K562 (cell line): ENCODE results near the gene CC2D1A. TPM values are rescaled to one million over a fixed set of nuclear protein-coding genes. Genes with fewer than 3 reads are reported as not detected.

Experiments
- ATAC-seq: fragments of 200-7000 bp; cut with Tn5 transposase; 3 replicates; pipeline ENCODE4 v1.9.1; 2020; ENCODE audit warnings: moderate library complexity
- BruUV-seq: library from RNA; stranded (reverse); fragments of 400-500 nt; replicated peaks from 2 replicates; lab custom pipeline; 2021; lab: Mats Ljungman, UMichigan
- CTCF ChIA-PET: fragments of 300-600 bp; formaldehyde crosslinking; extraction: SDS; loops from one replicate; lab custom pipeline; 2021; ENCODE audit warnings: low intra/inter-chr PET ratio; lab: Yijun Ruan, JAX
- POLR2A ChIA-PET: fragments of 300-600, 350-650 bp; sonication (Branson Sonifier 250); formaldehyde crosslinking; extraction: SDS; loops from one replicate; lab custom pipeline; 2021; ENCODE audit warnings: antibody characterized with exemption, inconsistent platforms; lab: Yijun Ruan, JAX
- DNase-seq, 4 experiments: peaks; one replicate each; pipeline versions ENCODE4 v3.0.0 to v3.0.0-alpha.2; 2011 to 2018; ENCODE audit warnings: low spot score in 3 of 4, mixed read lengths in 3 of 4; ENCODE audit errors: extremely low read depth in 1 of 4
- FAIRE-seq: peaks from 2 replicates; lab custom pipeline; 2011; peaks lifted over from hg19 to GRCh38; lab: Jason Lieb, UNC
- H2AFZ ChIP-seq: 2 replicates; pipeline ENCODE4 v1.6.0; 2011; ENCODE audit warnings: low read depth, low read length, control low read depth, inconsistent platforms
- H3K27ac ChIP-seq: fragments of 200-600 bp; 3 replicates; pipeline ENCODE4 v1.8.0; 2011; ENCODE audit warnings: low read depth, mild to moderate bottlenecking, control low read depth, inconsistent platforms, low read length, moderate library complexity, mixed read lengths; ENCODE audit errors: extremely low read depth
- H3K27me3 ChIP-seq, 2 experiments: fragments of 300-600 bp in 1 of 2; 2 replicates in 1 of 2; 3 replicates in 1 of 2; pipeline versions ENCODE4 v1.6.0 to v1.8.0; 2011; ENCODE audit warnings: inconsistent platforms in 2 of 2, low read length in 2 of 2, mild to moderate bottlenecking in 1 of 2, mixed read lengths in 1 of 2, moderate library complexity in 1 of 2; ENCODE audit not compliant: control insufficient read depth in 2 of 2, insufficient read depth in 2 of 2
- H3K36me3 ChIP-seq: fragments of 300-600 bp; 3 replicates; pipeline ENCODE4 v1.8.0; 2011; ENCODE audit warnings: mild to moderate bottlenecking, low read length, inconsistent platforms; ENCODE audit not compliant: control insufficient read depth, insufficient read depth
- H3K4me1 ChIP-seq, 2 experiments: fragments of 200-600 bp in 1 of 2; replicated peaks in 1 of 2; 2 replicates in 1 of 2; 3 replicates in 1 of 2; pipeline versions ENCODE4 v1.5.1 to v1.8.0; 2011; ENCODE audit warnings: inconsistent platforms in 2 of 2, low read length in 2 of 2, mild to moderate bottlenecking in 1 of 2, mixed read lengths in 1 of 2, moderate library complexity in 1 of 2; ENCODE audit not compliant: control insufficient read depth in 2 of 2, insufficient read depth in 2 of 2
- H3K4me2 ChIP-seq: 2 replicates; pipeline ENCODE4 v1.6.1; 2011; ENCODE audit warnings: low read length, control low read depth, inconsistent platforms, mixed read lengths; ENCODE audit not compliant: insufficient read depth
- H3K4me3 ChIP-seq: fragments of 200-600 bp; sonication (generic), shearing (Covaris generic); 2 replicates; pipeline ENCODE4 v1.5.1; 2016; ENCODE audit warnings: control low read depth, inconsistent platforms
- H3K79me2 ChIP-seq: fragments of 200-600 bp; 3 replicates; pipeline ENCODE4 v1.8.0; 2011; ENCODE audit warnings: low read length, inconsistent platforms; ENCODE audit not compliant: control insufficient read depth, insufficient read depth
- H3K9ac ChIP-seq, 2 experiments: 2 replicates each; pipeline versions ENCODE4 v1.6.0 to v1.6.1; 2011; ENCODE audit warnings: low read depth in 2 of 2, low read length in 2 of 2, control low read depth in 1 of 2, inconsistent platforms in 1 of 2, mild to moderate bottlenecking in 1 of 2, mixed read lengths in 1 of 2; ENCODE audit not compliant: insufficient read depth in 1 of 2
- H3K9me1 ChIP-seq: one replicate; pipeline ENCODE4 v1.6.0; 2011; ENCODE audit warnings: inconsistent platforms, mild to moderate bottlenecking, low read length, moderate library complexity; ENCODE audit not compliant: control insufficient read depth, insufficient read depth
- H3K9me3 ChIP-seq: replicated peaks from 2 replicates; pipeline ENCODE4 v1.5.1; 2011; ENCODE audit warnings: low read depth, low read length, inconsistent platforms; ENCODE audit not compliant: control insufficient read depth, insufficient read depth
- H4K20me1 ChIP-seq: replicated peaks from 2 replicates; pipeline ENCODE4 v1.6.1; 2011; ENCODE audit warnings: low read length, inconsistent platforms, mixed read lengths; ENCODE audit not compliant: control insufficient read depth, insufficient read depth
- ESRRA ChIP-seq: fragments of 450-650 bp; IDR thresholded peaks from 2 replicates; pipeline ENCODE4 v1.6.1; 2014; ENCODE audit warnings: low read depth, mild to moderate bottlenecking, moderate library complexity, borderline replicate concordance
- HLTF ChIP-seq: fragments of 450-650 bp; IDR thresholded peaks from 2 replicates; pipeline ENCODE4 v1.6.1; 2016
- KAT8 ChIP-seq: fragments of 450-650 bp; IDR thresholded peaks from 2 replicates; pipeline ENCODE4 v1.6.1; 2016; ENCODE audit warnings: low read depth, mild to moderate bottlenecking
- KDM1A ChIP-seq, 2 experiments: fragments of 450-650 bp; IDR thresholded peaks; 2 replicates each; pipeline ENCODE4 v1.6.1; 2016; ENCODE audit warnings: mild to moderate bottlenecking in 2 of 2
- KHSRP ChIP-seq: fragments of 450-650 bp; IDR thresholded peaks from 2 replicates; pipeline ENCODE4 v1.6.1; 2017
- NUFIP1 ChIP-seq: fragments of 450-650 bp; IDR thresholded peaks from 2 replicates; pipeline ENCODE4 v1.6.1; 2018; ENCODE audit not compliant: partially characterized antibody
- PHF20 ChIP-seq: fragments of 450-650 bp; IDR thresholded peaks from 2 replicates; pipeline ENCODE4 v1.6.1; 2018; ENCODE audit not compliant: partially characterized antibody
- RAD21 ChIP-seq, 2 experiments: fragments of 250-450 bp in 1 of 2; fragments of 450-650 bp in 1 of 2; sonication (Bioruptor Pico) in 1 of 2; formaldehyde crosslinking in 1 of 2; IDR thresholded peaks in 1 of 2; conservative IDR thresholded peaks in 1 of 2; 2 replicates each; pipeline versions ENCODE4 v1.4.0 to v1.8.0; 2020 to 2022; ENCODE audit warnings: mild to moderate bottlenecking in 2 of 2, moderate library complexity in 1 of 2
- RBFOX2 ChIP-seq: fragments of 200-400 bp; formaldehyde crosslinking; IDR thresholded peaks from 2 replicates; pipeline ENCODE4 v1.6.1; 2017; ENCODE audit warnings: low read depth, mild to moderate bottlenecking, low read length, moderate library complexity
- RBM25 ChIP-seq: fragments of 200-400 bp; formaldehyde crosslinking; IDR thresholded peaks from 2 replicates; pipeline ENCODE4 v1.6.1; 2018; ENCODE audit warnings: low read length, low read depth, moderate library complexity; ENCODE audit not compliant: severe bottlenecking
- RHOXF2B ChIP-seq: fragments of 250-450 bp; sonication (Bioruptor Pico); conservative IDR thresholded peaks from 2 replicates; pipeline ENCODE4 v1.5.1; 2021
- SNRNP70 ChIP-seq: fragments of 200-400 bp; formaldehyde crosslinking; optimal IDR thresholded peaks from 2 replicates; pipeline ENCODE3; 2017; ENCODE audit warnings: low read depth, low read length
- SP1 ChIP-seq: sonication (generic); formaldehyde crosslinking; IDR thresholded peaks from 2 replicates; pipeline ENCODE4 v1.8.1; 2022; ENCODE audit warnings: mild to moderate bottlenecking, missing genetic modification reagents
- STAT5A ChIP-seq: IDR thresholded peaks from 2 replicates; pipeline ENCODE4 v1.6.1; 2012; ENCODE audit warnings: low read length, inconsistent platforms, borderline replicate concordance
- THRAP3 ChIP-seq: fragments of 450-650 bp; IDR thresholded peaks from 2 replicates; pipeline ENCODE4 v1.6.1; 2016; ENCODE audit warnings: mild to moderate bottlenecking, inconsistent platforms, borderline replicate concordance
- ZFP36 ChIP-seq: fragments of 150-350 bp; IDR thresholded peaks from 2 replicates; pipeline ENCODE4 v1.6.1; 2018; ENCODE audit warnings: low read length, low read depth; ENCODE audit not compliant: partially characterized antibody
- ZNF121 ChIP-seq: sonication (generic); formaldehyde crosslinking; conservative IDR thresholded peaks from 2 replicates; pipeline ENCODE4 v1.8.0; 2022; ENCODE audit warnings: missing genetic modification reagents
- ZNF436 ChIP-seq: fragments of 250-450, 450-650 bp; sonication (Bioruptor Pico); formaldehyde crosslinking; IDR thresholded peaks from 2 replicates; pipeline ENCODE4 v1.7.0; 2020; ENCODE audit warnings: mild to moderate bottlenecking
- ZNF766 ChIP-seq: fragments of 200-800 bp; sonication (Bioruptor generic); conservative IDR thresholded peaks from 2 replicates; pipeline ENCODE4 v1.6.1; 2016; ENCODE audit warnings: missing genetic modification characterization, missing compliant biosample characterization
- WGBS: fragments of 100-300 bp; shearing (Covaris generic); methylation state at CpG from one replicate; pipeline ENCODE4 v1.1.6; 2016; ENCODE audit warnings: low coverage, mixed read lengths; ENCODE audit not compliant: insufficient coverage; ENCODE audit errors: missing lambda C conversion rate; 5-methylcytosine and 5-hydroxymethylcytosine counted together
- in situ Hi-C: fragments of 300-500 bp; cut with MboI; formaldehyde crosslinking; loops from 4 replicates; pipeline ENCODE4 v1.15.0; 2018; ENCODE audit warnings: inconsistent platforms, mixed read lengths
- intact Hi-C: fragments of 100-400 bp; cut with micrococcal nuclease; formaldehyde crosslinking; loops from 2 replicates; pipeline ENCODE4 v1.14.2; 2022
- polyA plus RNA-seq, 8 experiments: library from polyadenylated mRNA; depleted of rRNA in 4 of 8; stranded (reverse) in 5 of 8; unstranded in 3 of 8; fragments of >200 nt; fragmentation: Nextera tagmentation in 2 of 8; fragmentation: Illumina TruSeq in 1 of 8; extraction: Ambion mirVana in 2 of 8; extraction: Trizol in 1 of 8; gene quantifications; 2 replicates each; pipeline versions ENCODE4 v1.2.1 to v1.2.3, GENCODE V29; 2011 to 2014; ENCODE audit warnings: inconsistent platforms in 1 of 8, missing spikeins in 1 of 8
- total RNA-seq, 7 experiments: library from RNA; depleted of rRNA in 6 of 7; stranded (reverse); fragments of >200 nt in 6 of 7; fragmentation: Illumina TruSeq in 2 of 7; extraction: Trizol in 2 of 7; gene quantifications; 2 replicates each; pipeline versions ENCODE4 v1.2.1 to v1.2.3, GENCODE V29; 2011 to 2021; ENCODE audit warnings: low replicate concordance in 1 of 7
- TF ChIP-seq, protein P1 (sequence below), 3 experiments: IDR thresholded peaks in 2 of 3; conservative IDR thresholded peaks in 1 of 3; 2 replicates each; pipeline ENCODE4 v1.5.1; 2011 to 2012; ENCODE audit warnings: low read length in 3 of 3, mild to moderate bottlenecking in 3 of 3, control low read depth in 2 of 3, improper control_type of control experiment in 1 of 3, inconsistent platforms in 1 of 3, low read depth in 1 of 3, mixed read lengths in 1 of 3, moderate library complexity in 1 of 3; ENCODE audit not compliant: insufficient read depth in 2 of 3
- TF ChIP-seq, protein P2 (sequence below), 2 experiments: fragments of 250-450 bp in 1 of 2; fragments of 450-650 bp in 1 of 2; sonication (Bioruptor Pico) in 1 of 2; IDR thresholded peaks; 2 replicates each; pipeline versions ENCODE4 v1.6.1 to v1.8.0; 2016 to 2021; ENCODE audit warnings: mild to moderate bottlenecking in 2 of 2, moderate library complexity in 2 of 2, missing compliant biosample characterization in 1 of 2, missing genetic modification characterization in 1 of 2

Gene CC2D1A
- total and polyA plus RNA-seq, 9 of the 15 experiments (the other 6 are each of a cell fraction or from before 2014, with no cell fraction given): 0.32 to 31.0 (median 12.9) TPM

DNA sequence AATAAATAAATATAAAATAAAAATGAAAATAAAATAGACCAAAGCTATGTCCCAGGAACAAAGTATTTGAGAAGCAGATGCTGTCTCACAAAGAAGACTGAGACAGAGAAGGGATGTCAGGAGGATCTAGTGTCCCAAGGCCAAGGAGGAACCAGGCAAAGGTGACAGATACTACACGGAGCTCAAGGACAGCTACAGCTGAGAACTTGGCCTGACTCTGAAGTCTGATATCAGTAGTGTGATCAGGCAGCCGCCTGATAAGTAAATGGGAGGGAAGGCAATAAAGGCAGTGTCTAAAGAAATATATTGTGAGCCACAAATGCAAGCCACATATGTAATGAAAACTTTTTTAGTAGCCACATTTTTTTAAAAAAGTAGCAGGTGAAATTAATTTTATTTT is 49.5 kb upstream of the CC2D1A start (continued):
- TF ChIP-seq ZNF766: no peak
- no peak for TF ChIP-seq THRAP3
- TF ChIP-seq RHOXF2B (CRISPR knock-in tag): no peak

DNA sequence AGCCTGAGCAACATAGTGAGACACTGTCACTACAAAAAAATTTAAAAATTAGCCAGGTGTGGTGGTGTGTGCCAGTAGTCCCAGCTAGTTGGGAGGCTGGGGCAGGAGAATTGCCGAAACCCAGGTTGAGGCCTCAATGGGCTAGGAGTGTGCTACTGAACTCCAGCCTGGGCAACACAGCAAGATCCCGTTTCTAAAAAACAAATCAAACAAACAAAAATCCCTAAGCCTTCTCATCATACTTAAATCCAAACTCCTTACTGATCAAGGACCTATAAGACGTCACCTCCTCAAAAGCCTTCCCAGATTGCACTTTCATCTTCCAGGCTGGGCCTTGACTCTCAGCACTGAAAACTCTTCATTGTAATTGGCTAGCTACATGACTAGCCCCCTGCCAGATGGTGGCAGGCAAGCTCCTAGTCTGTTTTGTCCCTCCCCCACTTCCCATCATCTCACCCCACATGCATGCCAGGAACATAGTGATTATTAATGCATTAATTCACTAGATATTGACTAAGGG is 46.6 kb upstream of the CC2D1A start:
- intact Hi-C loops (no loop called here), in situ Hi-C loops (no loop called here)
- POLR2A ChIA-PET: no interaction called here
- no peak overlapping the region for H3K27ac ChIP-seq
- DNase-seq (peak in 2 of 4 experiments; percentile 43 to 46), FAIRE-seq (no peak), ATAC-seq (no peak)
- H3K9me3 ChIP-seq: no peaks in the 10 kb centered on the region
- H3K4me2 ChIP-seq: no peak overlapping the region
- H3K27me3 ChIP-seq: peaks cover 3 to 4% of the 10 kb centered on the region in 2 experiments; a peak in 4 of 5 replicates
- WGBS: 87% methylated on average over 3 of the region's 3 CpGs
- no peak overlapping the region for H3K4me3 ChIP-seq
- no peak overlapping the region for H3K9ac ChIP-seq
- BruUV-seq: no TSS peak
- H2AFZ ChIP-seq: no peak overlapping the region
- CTCF ChIA-PET: no interaction called here
- H3K9me1 ChIP-seq: no peaks in the 10 kb centered on the region
- H3K79me2 ChIP-seq: no peaks in the 10 kb centered on the region
- H3K36me3 ChIP-seq: no peaks in the 10 kb centered on the region
- peaks cover 17 to 27% of the 10 kb centered on the region in 2 experiments for H3K4me1 ChIP-seq
- no peaks in the 10 kb centered on the region for H4K20me1 ChIP-seq
- TF ChIP-seq STAT5A (no peak), SNRNP70 (no peak), KHSRP (no peak), ZFP36 (peak; percentile 98), NUFIP1 (no peak), RAD21 (CRISPR knock-in tag; conservative IDR thresholded peaks at IDR 0.05 in 1 of 2, IDR thresholded peaks at IDR 0.05 in 1 of 2) (0 out of 4 replicates have a peak, but pooled peaks of 1 of the 2 experiments have one; percentile 9), PHF20 (peak; percentile 35), ZNF436 (CRISPR knock-in tag) (peak; percentile 85), SP1 (CRISPR knock-in tag) (0 out of 2 replicates have a peak, but pooled peaks have one; percentile 28), KAT8 (no peak), RBFOX2 (no peak), ZNF121 (CRISPR knock-in tag) (peak; percentile 98), ESRRA (no peak), RBM25 (peak; percentile 86), HLTF (0 out of 2 replicates have a peak, but pooled peaks have one; percentile 27), KDM1A (IDR thresholded peaks at IDR 0.05) (peak; percentile 49 to 81)
- TF ChIP-seq, protein P1, sequence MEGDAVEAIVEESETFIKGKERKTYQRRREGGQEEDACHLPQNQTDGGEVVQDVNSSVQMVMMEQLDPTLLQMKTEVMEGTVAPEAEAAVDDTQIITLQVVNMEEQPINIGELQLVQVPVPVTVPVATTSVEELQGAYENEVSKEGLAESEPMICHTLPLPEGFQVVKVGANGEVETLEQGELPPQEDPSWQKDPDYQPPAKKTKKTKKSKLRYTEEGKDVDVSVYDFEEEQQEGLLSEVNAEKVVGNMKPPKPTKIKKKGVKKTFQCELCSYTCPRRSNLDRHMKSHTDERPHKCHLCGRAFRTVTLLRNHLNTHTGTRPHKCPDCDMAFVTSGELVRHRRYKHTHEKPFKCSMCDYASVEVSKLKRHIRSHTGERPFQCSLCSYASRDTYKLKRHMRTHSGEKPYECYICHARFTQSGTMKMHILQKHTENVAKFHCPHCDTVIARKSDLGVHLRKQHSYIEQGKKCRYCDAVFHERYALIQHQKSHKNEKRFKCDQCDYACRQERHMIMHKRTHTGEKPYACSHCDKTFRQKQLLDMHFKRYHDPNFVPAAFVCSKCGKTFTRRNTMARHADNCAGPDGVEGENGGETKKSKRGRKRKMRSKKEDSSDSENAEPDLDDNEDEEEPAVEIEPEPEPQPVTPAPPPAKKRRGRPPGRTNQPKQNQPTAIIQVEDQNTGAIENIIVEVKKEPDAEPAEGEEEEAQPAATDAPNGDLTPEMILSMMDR (IDR thresholded peaks at IDR 0.05 in 2 of 3, conservative IDR thresholded peaks at IDR 0.05 in 1 of 3; ENCODE audit: insufficient read depth in 2 of 3, low read depth in 1 of 3, low read length in 3 of 3): peak in 2 of 3 experiments; percentile 13 to 25; a peak in 2 of 6 replicates
- TF ChIP-seq, protein P2, sequence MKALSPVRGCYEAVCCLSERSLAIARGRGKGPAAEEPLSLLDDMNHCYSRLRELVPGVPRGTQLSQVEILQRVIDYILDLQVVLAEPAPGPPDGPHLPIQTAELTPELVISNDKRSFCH (CRISPR knock-in tag; IDR thresholded peaks at IDR 0.05): no peak
- TF ChIP-seq, protein P2 (tag; IDR thresholded peaks at IDR 0.05): no peak
